Measurements from ENCODE around the gene CTBP1.

The CTBP1 gene

GRCh38 chr4:1250921-1251772 is 2.2 kb upstream of the CTBP1 start:
- DNase-seq, result no peak

DNA sequence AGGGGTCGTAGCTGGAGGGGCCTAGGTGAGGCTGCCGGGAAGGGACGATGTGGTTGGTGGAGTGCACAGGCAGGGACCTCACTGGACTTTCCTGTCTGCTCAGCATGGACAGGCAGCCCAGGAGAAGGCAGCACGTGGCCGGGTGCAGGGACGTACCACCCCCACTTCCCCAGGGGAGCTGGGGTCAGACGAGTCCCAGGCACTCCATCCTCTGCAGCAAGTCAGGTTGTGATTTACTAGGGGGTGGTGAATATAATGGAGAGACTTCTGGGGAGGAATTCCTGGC is 1.5 kb upstream of the CTBP1 start:
- no peak for DNase-seq

DNA sequence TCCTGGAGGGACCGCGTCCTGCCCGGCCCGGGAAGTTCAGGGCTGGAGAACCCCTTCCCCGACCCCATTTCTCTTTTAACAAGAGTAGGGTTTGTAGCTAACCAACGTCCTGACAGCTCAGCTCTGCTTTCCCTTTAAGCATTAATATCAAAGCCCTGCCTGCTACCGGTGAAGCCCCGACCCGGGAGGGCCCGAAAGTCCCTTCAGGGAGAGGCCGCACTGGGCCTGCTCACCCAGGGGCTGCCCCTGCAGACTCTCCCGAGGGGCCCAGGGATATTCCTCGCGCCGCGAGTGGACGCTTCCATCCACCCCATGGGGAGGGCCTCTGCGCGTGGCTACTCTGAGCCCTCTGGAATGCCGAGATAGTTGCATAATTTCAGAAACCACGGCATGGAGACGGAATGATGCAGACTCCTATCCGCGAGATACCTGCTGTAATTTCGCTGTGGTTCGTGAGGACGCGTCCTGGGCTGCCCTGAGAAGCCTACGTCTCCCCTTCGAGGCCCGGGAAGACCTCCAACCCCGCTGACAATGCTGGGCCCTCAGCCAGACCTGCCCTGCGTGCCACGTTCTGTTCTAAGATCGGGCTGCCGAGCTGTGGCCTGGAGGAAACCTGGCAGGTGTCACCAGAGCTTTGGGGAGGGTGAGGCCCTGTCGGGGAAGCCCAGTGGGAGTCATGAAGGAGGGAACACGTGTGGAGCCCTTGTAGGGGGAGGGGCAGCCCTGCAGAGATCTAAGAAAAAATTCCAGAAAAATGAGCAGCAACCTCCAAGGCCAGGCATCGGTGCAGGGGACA is 999 bp upstream of the CTBP1 start:
- peak in 1 of 56 donors; percentile 57 for DNase-seq

GRCh38 chr4:1249148-1249730 is 309 bp upstream of the CTBP1 start:
- DNase-seq, result peak in 52 of 56 donors; percentile 41 to 88 (median 74)

DNA sequence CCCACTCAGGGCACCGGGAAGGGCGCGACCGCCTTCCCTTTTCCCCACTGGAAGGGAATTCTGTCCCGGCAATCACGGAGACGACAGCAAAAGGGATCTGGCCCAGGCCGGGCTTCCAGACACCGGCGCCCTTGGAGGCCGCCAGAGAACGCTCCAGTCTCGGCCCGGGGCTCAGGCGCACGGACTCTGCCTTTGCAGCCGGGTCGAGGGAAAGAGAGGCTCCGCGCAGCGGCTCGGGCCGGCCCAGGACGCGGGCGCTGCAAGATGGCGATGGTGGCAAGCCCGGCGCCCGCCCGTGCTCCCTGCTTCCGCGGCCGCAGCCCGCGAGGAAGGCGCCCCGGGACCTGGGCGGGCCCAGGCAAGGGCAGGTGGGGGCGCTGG is 1.1 kb downstream of the CTBP1 start:
- DNase-seq, result peak in 2 of 56 donors; percentile 60 to 63

DNA sequence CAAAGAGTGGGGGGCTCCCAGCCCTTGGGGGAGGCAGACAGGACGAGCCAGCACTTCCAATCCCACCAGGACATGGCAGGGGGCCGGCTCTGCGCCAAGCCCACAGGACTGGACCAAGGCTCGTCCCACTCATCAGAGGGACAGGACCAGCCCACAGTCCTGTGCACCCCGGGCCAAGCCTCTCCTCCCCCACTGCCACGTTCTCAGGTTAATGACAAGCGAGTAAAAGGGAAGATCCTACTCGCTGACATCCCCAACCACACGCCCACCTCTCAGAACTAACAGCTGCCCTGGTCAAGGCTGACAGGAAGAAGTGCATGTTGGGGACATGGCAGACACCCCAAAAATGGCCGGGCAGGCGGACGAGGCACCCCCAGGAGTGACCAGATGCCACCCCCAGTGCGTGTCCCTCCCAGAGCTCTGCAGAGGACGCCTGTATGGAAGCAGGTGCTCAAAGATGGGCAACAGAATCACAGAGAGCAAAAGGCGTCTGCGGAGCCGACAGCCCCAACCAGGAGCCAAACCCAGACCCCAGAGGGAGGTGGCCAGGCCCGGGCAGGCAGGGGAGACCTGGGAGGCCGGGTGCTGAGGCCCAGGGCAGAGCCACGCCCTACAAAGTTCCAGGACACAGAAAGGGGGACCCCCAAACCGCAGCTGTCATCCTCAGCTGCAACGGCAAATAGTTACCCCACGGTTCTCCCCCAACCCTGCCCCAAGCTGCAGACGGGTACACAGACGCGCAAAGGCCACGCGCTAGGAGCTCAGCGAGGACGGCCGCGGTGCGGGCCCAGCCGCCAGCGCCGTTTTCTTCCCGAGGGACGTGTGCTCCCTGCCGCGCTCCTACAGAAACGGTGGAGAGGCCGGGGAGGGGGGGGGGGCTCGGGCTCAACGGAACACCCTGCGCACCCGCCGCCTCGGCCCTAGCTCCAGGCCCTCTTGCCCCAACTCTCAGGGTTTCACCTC is 1.7 kb downstream of the CTBP1 start:
- no peak for DNase-seq

DNA sequence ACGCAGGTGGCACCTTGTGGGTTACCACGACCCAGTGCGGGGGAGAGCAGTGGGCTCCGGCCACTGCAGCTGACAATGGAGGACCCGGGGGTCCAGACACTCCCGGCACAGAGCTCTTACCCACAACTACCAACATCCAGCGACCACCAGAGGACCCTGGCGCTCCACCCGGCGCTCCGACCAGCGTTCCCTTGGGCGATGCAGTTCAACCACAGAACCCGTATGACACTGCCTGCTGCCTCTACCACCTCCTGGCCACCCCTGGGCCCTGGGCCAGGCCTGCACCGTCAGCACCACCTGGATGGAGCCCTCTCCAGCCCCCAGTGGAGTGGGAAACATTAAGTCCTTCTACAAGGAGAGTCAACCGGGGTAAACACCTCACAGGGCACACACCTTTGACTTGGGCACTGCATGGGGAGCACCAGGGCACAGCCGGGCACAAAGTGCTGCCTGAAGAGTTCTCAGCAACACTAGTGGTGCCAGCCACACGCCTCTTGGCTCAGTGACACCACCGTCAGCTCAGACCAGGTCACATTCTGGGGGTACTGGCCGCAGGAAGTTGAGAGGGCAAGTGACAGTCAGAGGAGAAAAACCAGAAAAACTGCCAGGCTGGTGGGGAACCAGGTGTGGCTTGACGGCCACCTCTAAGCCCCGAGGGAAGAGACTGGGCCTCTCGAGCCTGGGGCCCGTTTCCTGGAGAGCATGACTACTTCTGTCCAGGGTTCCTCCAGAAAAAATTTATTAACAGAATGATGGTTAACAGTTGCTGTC is 2.6 kb downstream of the CTBP1 start:
- DNase-seq, result no peak

DNA sequence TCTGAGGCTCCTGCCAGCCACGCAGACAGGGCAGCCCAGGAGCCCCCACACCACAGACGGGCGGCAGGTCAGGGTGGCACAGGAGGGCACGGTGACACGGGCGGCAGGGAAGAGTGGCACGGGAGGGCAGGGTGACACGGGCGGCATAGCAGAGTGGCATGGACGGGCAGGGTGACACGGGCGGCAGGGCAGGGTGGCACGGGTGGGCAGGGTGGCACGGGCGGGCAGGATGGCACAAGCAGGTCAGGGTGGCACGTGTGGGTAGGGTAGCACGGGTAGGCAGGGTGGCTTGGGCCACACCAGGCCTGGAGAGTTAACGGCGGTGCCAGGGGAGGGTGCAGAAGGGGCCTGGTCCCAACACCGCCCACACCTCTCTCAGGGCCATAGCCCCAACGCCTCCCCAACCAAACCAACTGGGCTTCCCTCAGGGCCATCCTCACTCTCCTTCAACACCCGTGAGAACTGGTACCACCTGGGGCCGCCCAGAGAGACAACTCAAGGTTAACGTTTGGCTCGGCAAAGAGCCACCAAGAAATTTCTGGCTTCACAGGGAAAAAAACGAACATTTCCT is 3.4 kb downstream of the CTBP1 start:
- DNase-seq, result no peak

GRCh38 chr4:1244978-1245471 is 3.9 kb downstream of the CTBP1 start:
- no peak for DNase-seq

DNA sequence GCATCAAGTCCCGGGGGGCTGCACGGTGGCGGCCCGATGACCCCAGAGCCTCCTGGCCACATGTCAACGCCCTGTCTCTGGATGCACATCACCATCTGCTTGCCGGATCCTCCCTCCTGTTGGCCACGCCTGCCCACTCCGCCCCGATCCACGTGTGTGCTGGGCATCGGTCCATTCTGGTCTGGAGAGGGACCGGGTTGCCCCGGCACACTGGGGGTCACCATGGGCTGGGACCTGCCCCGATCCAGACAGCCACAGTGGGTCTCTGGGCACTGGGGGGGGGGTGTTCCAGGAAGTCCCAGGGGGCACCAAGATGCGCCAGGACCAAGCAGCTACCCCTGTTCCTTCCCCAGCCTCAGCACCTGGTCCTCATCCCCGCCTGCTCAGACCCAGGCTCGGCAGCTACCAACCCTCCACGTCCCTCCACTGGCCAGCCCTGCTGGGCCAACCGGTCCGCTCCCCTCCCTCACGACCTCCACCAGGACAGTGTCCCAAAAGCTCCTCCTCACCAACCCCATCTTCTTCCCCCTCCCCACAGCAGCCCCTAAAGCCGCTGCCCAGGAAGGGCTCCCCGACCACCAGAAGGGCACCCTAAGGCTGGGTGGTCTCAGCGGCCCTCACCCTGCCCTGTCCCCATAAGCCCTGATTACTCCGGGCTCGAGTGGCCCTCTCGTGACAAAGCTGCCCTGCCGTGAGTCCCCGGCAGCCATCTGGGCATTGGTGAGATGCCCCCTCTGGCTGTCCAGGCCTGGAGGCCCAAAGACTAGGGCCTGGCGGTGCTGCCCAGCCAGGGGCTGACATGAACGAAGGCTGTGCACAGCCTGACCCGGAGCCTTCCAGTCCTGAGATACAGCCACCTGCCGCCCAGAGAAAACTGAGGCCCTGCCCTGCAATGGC is 4.6 kb downstream of the CTBP1 start:
- peak in 1 of 56 donors; percentile 20 for DNase-seq

GRCh38 chr4:1243451-1244080 is 5.4 kb downstream of the CTBP1 start:
- no peak for DNase-seq

- DNase-seq, result no peak
These were observed 6.2 kb downstream of the CTBP1 start for GRCh38 chr4:1242506-1243450.

GRCh38 chr4:1241936-1242505 is 6.9 kb downstream of the CTBP1 start:
- DNase-seq, result no peak

GRCh38 chr4:1241466-1241935 is 7.4 kb downstream of the CTBP1 start:
- DNase-seq, result no peak

GRCh38 chr4:1240721-1241465 is 8.0 kb downstream of the CTBP1 start:
- DNase-seq, result no peak

DNA sequence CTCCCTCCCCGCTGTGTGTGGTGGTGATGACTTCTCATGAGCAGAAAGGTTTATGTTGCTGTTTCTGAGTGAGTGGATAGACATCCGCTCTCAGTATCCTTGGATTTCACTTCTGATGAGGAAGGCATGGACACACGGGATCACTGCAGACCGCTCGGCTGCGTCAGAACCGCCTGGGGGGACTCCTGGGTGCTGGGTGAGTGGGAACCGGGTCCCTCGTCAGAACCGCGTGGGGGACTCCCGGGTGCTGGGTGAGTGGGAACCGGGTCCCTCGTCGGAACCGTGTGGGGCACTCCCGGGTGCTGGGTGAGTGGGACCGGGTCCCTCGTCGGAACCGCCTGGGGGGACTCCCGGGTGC is 9.0 kb downstream of the CTBP1 start:
- DNase-seq, result no peak

Measured in nucleus accumbens (tissue), 56 donors.